Activated CD4-positive, alpha-beta T cell treated with anti-CD3 and anti-CD28 coated beads, Interleukin-2, amount 50 U/mL, for 48 hours (primary cell): Measurements from ENCODE around the gene MYO1D.

Source experiments
- DNase-seq, 2 experiments: peaks; one replicate each; pipeline ENCODE4 v3.0.0-alpha.2; 2020

The MYO1D gene

GRCh38 chr17:32496395-32497073, 380.4 kb downstream of the MYO1D start:
- DNase-seq: no peak

DNA sequence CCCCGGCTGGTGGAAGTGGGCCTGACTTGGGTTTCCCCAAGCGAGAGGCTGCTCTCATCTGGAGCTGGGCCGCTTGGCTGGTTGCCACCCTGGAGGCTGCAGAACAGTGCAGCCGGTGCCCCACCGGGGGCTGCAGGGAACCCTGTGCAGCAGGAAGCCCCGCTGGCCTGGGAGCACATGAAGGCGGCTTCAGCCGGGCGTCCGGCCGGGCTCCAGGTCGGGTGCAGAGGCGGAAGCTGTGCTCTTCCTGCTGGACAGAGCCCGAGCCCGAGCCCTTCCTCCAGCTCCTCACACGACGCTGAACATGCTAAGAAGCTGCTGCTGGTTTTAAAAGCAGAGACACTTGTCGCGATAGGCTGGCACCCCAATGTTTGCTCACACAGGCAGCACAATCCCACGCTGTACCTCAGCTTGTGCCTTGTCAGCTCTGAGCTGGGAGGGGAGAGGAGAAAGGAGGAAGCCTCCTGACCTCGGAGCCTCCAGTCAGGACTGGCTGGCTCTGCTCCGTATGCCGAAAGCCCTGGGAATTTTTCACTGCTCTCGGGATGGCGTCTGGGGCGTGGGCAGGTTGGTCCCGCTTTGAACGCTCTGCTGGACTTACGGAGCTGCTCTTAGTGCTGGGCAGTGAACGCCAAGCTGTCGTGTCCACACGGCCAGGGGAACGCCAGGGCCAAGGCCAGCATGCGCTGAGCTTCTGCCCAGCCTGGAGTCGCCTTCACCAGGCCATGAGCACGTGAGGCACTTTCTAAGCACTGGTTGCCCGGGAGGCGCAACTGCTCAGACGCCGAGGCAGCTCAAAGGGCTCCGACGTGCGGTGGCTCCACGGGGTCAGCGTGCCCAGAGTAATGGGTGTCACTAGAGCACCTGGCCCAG, 381.3 kb downstream of the MYO1D start:
- DNase-seq: no peak

GRCh38 chr17:32494621-32495358, 382.1 kb downstream of the MYO1D start:
- DNase-seq: no peak

- no peak for DNase-seq
Observed at GRCh38 chr17:32493976-32494513, 382.9 kb downstream of the MYO1D start.

DNA sequence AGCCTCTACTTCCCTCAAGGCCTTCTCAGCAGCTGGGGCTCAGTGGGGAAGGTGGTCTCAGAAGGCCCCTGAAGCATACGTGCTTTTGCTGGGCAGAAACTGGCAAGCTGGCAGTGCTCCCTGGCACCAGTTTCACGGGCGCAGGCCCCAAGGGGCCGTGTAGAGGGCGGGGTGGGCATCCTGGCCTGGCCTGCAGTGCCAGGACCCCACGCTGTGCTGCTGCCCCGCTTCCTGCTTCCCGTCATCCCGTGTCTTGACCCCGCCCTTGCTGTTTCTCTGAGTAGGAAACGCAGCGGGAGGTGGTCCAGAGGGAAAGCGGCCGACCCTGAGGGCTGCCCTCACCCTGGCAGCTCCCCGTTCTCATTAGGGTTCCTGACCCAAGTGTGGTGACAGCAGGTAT, 383.4 kb downstream of the MYO1D start:
- no peak for DNase-seq

- DNase-seq: no peak
Observed at GRCh38 chr17:32492648-32493289, 384.2 kb downstream of the MYO1D start.

DNA sequence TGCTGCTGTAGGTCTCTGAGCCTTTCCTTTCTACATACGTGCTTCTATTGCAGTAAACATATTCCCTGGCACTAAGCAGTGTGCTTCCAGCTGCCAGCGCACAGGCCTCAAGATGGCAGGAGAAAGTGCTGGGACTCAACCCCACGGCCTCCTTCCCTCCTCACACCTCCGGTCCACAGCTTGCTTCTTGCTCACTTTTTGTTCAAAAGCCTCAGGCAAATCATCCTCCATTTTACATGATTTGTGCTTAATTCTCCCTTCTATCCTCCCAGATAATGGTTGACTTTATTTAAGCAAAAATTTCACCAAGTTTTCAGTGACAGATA, 384.7 kb downstream of the MYO1D start:
- DNase-seq: no peak

DNA sequence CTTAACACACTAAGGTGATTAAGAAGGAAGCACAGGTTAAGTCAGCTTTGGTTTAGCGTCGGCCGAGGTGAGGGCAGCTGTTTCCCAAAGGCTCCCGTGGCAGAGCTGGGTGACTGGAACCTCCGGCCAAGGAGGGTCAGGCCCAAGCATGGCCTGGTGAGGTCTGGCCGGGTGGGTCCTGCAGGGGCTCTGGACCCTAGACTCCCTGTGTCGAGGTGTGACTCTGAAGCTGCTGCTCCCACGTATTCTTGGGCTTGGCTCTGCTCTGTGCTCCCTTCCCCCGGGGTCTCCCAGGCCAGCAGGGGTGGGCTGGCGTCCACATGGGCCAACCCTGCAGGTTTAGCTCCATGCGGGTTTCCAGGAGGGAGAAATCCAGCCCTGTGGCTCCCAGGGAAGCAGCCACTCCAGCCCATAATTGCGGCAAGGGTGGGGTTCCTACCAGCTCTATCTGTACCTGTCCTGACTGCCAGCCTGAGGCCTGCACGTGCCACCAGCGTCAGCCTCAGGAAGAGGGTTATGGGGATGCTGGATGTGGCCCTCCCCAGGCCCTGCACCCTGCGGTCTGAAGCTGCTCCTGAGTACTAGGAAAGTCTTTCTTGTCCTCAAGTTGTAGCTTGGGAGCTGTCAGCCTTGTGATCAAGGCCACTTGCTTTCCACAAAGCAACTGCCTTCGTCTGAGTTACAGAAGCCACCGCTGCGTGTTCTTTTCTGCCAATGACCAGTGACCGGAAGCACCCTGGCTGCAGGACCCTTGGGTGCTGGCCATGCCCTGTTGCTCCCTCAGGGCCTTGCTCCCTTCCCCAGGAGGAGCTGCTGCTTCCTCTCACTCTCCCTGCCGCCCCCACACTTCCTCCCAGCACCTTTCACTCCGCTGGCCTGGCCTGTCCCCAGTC, 385.3 kb downstream of the MYO1D start:
- peak; percentile 56 to 64 for DNase-seq

DNA sequence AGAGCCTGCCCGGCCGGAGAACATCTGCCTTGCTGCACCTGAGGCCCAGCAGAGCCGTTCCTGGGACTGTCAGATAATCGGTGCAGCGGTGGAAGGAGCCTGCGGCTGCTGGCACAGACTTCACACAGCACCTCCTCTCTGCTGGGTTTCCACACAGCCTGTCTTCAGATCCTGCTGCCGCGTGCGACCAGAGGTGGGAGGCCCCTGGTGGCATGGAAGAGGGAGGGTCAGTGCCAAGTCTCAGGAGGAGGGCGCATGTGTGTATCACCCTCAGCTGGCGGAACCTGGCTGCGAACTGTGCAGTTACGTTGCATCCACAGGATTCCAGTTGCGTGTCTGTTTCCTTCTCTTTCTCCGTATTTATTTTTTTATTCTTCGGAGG, 386.8 kb downstream of the MYO1D start:
- peak; percentile 39 to 50 for DNase-seq

- DNase-seq: no peak
Observed at GRCh38 chr17:32489320-32490100, 387.4 kb downstream of the MYO1D start.

DNA sequence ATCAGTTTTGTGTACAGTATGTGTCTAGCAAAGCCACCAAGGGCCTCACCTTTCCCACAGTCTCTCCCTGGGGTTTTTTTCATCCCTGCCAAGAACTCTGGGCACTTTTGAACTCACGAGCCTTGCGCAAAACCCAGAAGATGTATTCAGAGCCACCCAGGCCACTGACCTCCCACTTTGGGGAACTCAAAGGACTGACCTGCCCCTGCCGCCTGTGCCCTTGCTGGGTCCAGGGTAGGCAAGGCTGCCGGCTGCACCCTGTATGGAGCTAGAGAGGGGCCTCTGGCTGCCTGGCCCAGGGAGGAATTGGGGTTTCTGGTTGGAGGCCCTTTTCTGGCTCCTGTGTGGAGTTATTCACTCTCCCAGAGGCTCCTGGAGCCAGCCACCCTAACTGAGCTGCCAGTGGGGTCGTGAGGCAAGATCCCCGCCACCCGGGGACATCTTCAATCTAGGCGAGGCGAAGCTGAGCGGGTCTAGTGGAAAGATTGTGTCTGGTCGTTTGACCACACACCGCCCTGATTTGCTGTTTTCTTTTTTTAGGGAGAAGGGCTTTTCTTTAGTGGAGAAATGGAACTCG, 388.2 kb downstream of the MYO1D start:
- DNase-seq: no peak

GRCh38 chr17:32488177-32488542, 388.8 kb downstream of the MYO1D start:
- no peak for DNase-seq

DNA sequence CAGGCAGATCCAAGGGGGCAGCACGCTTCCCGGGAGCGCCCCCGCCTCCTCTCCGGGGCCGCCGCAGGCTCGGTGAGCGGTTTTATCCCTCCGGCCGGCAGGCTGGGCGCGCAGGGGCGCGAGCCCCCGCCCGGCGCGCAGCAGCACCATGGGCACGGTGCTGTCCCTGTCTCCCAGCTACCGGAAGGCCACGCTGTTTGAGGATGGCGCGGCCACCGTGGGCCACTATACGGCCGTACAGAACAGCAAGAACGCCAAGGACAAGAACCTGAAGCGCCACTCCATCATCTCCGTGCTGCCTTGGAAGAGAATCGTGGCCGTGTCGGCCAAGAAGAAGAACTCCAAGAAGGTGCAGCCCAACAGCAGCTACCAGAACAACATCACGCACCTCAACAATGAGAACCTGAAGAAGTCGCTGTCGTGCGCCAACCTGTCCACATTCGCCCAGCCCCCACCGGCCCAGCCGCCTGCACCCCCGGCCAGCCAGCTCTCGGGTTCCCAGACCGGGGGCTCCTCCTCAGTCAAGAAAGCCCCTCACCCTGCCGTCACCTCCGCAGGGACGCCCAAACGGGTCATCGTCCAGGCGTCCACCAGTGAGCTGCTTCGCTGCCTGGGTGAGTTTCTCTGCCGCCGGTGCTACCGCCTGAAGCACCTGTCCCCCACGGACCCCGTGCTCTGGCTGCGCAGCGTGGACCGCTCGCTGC, 389.3 kb downstream of the MYO1D start:
- DNase-seq: peak; percentile 46 to 54

- DNase-seq: peak; percentile 71 to 76
Observed at GRCh38 chr17:32486701-32487472, 390.0 kb downstream of the MYO1D start, which contains the start of gene CDK5R1. CDK5R1 (plus strand) TSS chr17:32486993; CDS start chr17:32487621, 628 bp downstream.

DNA sequence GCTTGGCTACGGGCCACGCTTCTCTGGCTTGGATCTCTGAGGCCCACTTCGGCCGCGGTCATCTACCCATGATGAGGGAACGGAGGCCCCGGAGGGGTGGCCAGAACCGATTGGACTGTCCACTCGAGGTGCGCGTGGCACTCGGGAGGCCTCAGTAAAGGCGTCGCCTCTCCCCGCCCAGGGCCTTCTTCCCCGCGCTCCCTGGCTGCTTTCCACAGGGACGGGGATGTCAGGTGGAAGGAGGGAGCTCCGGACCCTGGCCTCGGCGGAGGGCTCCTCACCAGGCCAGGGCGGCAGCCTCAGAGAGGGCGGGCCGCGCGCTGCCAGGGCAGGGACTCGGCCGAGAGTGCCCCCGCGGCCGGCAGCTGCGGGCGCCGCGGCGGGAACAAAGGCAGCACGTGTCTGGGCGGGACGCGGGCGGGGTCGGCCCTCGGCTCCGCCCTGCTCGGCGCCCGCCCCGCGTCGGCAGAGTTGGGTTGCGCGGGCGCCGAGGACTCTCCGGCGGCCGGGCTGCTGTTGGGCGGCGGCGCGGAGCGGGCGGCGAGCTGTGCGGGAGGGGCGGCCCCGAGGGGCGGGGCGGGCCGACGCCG, 390.7 kb downstream of the MYO1D start:
- DNase-seq: peak; percentile 67 to 69

- no peak for DNase-seq
Observed at GRCh38 chr17:32485261-32486110, 391.4 kb downstream of the MYO1D start.

- DNase-seq: no peak
Observed at GRCh38 chr17:32484628-32485027, 392.3 kb downstream of the MYO1D start.

DNA sequence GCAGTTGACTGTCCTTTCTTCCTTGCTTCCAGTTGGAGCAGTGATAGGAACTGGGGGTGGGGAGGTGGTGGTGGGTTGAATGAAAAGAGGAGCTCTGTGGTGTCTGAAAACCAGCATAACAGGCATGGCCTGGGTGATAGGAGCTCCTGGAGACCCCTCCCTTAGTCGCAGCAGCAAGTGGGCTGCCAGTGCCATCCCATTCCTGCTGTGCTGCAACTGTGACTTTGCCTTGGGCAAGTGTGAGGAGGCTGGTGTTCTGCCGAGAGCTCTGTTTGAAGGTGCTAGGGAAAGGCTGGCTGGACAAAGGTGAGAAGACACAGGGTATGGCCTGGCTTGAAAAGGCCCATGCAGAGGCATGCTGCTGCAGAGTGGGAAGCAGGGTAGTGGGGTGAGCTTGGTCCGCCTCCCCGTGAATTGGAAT, 392.9 kb downstream of the MYO1D start:
- no peak for DNase-seq
